Tibial nerve (tissue), 4 donors: ENCODE data around the gene IL12A.

Experiments used
- EP300 ChIP-seq, 2 donors: sonication (generic); formaldehyde crosslinking; IDR thresholded peaks; one replicate each; pipeline ENCODE4 v1.6.1; 2017; ENCODE audit warnings: antibody characterized with exemption in 2 of 2, mild to moderate bottlenecking in 1 of 2
- POLR2A ChIP-seq, 2 donors: fragments of 450-650 bp; IDR thresholded peaks; one replicate each; pipeline ENCODE4 v1.6.1; 2017; ENCODE audit warnings: antibody characterized with exemption in 2 of 2, mild to moderate bottlenecking in 2 of 2, moderate library complexity in 2 of 2
- TF ChIP-seq, protein P1 (sequence below), 5 experiments: fragments of 200-600 bp in 3 of 5; fragments of 450-650 bp in 2 of 5; sonication (generic) in 3 of 5; IDR thresholded peaks; one replicate each; pipeline ENCODE4 v1.5.1; 2016 to 2019; ENCODE audit warnings: antibody characterized with exemption in 5 of 5, mild to moderate bottlenecking in 3 of 5, moderate library complexity in 2 of 5

- no peak for TF ChIP-seq EP300 (IDR thresholded peaks at IDR 0.05)
- TF ChIP-seq, protein P1, sequence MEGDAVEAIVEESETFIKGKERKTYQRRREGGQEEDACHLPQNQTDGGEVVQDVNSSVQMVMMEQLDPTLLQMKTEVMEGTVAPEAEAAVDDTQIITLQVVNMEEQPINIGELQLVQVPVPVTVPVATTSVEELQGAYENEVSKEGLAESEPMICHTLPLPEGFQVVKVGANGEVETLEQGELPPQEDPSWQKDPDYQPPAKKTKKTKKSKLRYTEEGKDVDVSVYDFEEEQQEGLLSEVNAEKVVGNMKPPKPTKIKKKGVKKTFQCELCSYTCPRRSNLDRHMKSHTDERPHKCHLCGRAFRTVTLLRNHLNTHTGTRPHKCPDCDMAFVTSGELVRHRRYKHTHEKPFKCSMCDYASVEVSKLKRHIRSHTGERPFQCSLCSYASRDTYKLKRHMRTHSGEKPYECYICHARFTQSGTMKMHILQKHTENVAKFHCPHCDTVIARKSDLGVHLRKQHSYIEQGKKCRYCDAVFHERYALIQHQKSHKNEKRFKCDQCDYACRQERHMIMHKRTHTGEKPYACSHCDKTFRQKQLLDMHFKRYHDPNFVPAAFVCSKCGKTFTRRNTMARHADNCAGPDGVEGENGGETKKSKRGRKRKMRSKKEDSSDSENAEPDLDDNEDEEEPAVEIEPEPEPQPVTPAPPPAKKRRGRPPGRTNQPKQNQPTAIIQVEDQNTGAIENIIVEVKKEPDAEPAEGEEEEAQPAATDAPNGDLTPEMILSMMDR (IDR thresholded peaks at IDR 0.05) = no peak
- no peak for TF ChIP-seq POLR2A (IDR thresholded peaks at IDR 0.05)
Measured at GRCh38 chr3:159950156-159950898, 38.3 kb upstream of the IL12A start.
